AG04450 (cell line): ENCODE results near the gene SCRN1. TPM values are rescaled to one million over a fixed set of nuclear protein-coding genes. Genes with fewer than 3 reads are reported as not detected.

Source experiments
- CTCF ChIA-PET: fragments of 300-600, 350-600 bp; formaldehyde crosslinking; extraction: SDS; loops from one replicate; lab custom pipeline; 2022; ENCODE audit warnings: antibody characterized with exemption, inconsistent platforms; lab: Charles Lee
- POLR2A ChIA-PET: fragments of 350-600 bp; formaldehyde crosslinking; extraction: SDS; loops from one replicate; lab custom pipeline; 2021; ENCODE audit warnings: antibody characterized with exemption, inconsistent platforms; lab: Yijun Ruan, JAX
- DNase-seq: peaks from one replicate; pipeline ENCODE4 v3.0.0-alpha.2; 2011; ENCODE audit warnings: low read depth, low spot score
- H3K27ac ChIP-seq: one replicate; pipeline ENCODE4 v1.5.1; 2012; ENCODE audit warnings: low read depth, low read length, control low read depth
- H3K27me3 ChIP-seq: one replicate; pipeline ENCODE4 v1.6.0; 2012; ENCODE audit warnings: low read length; ENCODE audit not compliant: control insufficient read depth, insufficient read depth
- H3K4me3 ChIP-seq: 2 replicates; pipeline ENCODE4 v1.5.1; 2011; ENCODE audit warnings: mild to moderate bottlenecking, low read depth, low read length, control low read depth
- H3K9me3 ChIP-seq: 2 replicates; pipeline ENCODE4 v1.5.1; 2012; ENCODE audit warnings: low read length; ENCODE audit not compliant: control insufficient read depth, insufficient read depth
- CTCF ChIP-seq: IDR thresholded peaks from 2 replicates; pipeline ENCODE4 v1.5.1; 2011; ENCODE audit warnings: low read depth, low read length, control low read depth, inconsistent platforms
- polyA plus RNA-seq: library from polyadenylated mRNA; depleted of rRNA; stranded (reverse); fragments of >200 nt; gene quantifications from 2 replicates; pipeline ENCODE4 v1.2.3, GENCODE V29; 2011

Gene SCRN1
- polyA plus RNA-seq, 1 experiment, result 123 TPM

GRCh38 chr7:29906200-29907022 lies 83.2 kb downstream of the SCRN1 start:
- H3K27me3 ChIP-seq, result no peaks in the 10 kb centered on the region
- CTCF ChIA-PET, result interaction anchor here (1.2 to 5.0 kb wide), 3 partner anchors 15 to 155 kb away, joined by 3 to 30 read pairs (median 4); no protein-coding TSS in a partner anchor
- H3K27ac ChIP-seq, result no peak overlapping the region
- H3K9me3 ChIP-seq, result 0 out of 2 replicates have a peak, but pooled peaks cover 3% of the 10 kb centered on the region
- no peak for TF ChIP-seq CTCF
- DNase-seq, result no peak
- POLR2A ChIA-PET, result no interaction called here
- H3K4me3 ChIP-seq, result no peak overlapping the region

- DNase-seq, result no peak
- no peak for TF ChIP-seq CTCF
- Histone ChIP-seq H3K9me3 (0 out of 2 replicates have a peak, but pooled peaks cover 3% of the 10 kb centered on the region), H3K27me3 (no peaks in the 10 kb centered on the region), H3K27ac (no peak overlapping the region), H3K4me3 (no peak overlapping the region)
- POLR2A ChIA-PET, result no interaction called here
- CTCF ChIA-PET, result no interaction called here
Measured at GRCh38 chr7:29900745-29901144, 88.9 kb downstream of the SCRN1 start.

GRCh38 chr7:29898301-29898700 lies 91.3 kb downstream of the SCRN1 start:
- H3K27me3 ChIP-seq, result peaks cover 3% of the 10 kb centered on the region
- no peak for DNase-seq
- ChIA-PET POLR2A (no interaction called here), CTCF (no interaction called here)
- H3K4me3 ChIP-seq, result no peak overlapping the region
- TF ChIP-seq CTCF, result no peak
- no peak overlapping the region for H3K27ac ChIP-seq
- H3K9me3 ChIP-seq, result no peaks in the 10 kb centered on the region

GRCh38 chr7:29896685-29897411 lies 92.8 kb downstream of the SCRN1 start:
- no peak for TF ChIP-seq CTCF
- Histone ChIP-seq H3K4me3 (no peak overlapping the region), H3K27ac (no peak overlapping the region), H3K9me3 (no peaks in the 10 kb centered on the region), H3K27me3 (peaks cover 7% of the 10 kb centered on the region)
- ChIA-PET POLR2A (no interaction called here), CTCF (no interaction called here)
- DNase-seq, result no peak

- Histone ChIP-seq H3K27me3 (peaks cover 8% of the 10 kb centered on the region), H3K27ac (no peak overlapping the region), H3K4me3 (no peak overlapping the region), H3K9me3 (no peaks in the 10 kb centered on the region)
- ChIA-PET POLR2A (no interaction called here), CTCF (no interaction called here)
- no peak for TF ChIP-seq CTCF
- no peak for DNase-seq
Measured at GRCh38 chr7:29895559-29895958, 94.0 kb downstream of the SCRN1 start.
